ENCODE results near the gene SGCD.

The SGCD gene

GRCh38 chr5:156634301-156634700, 307.3 kb downstream of the SGCD start:
- CTCF ChIA-PET = interaction anchor here (0.6 kb wide), 1 partner anchor 694 kb away, joined by 3 read pairs; no protein-coding TSS in a partner anchor
- Histone ChIP-seq H3K27ac (ENCODE audit: extremely low read depth, low read depth, low read length) (no peak overlapping the region), H3K4me3 (ENCODE audit: low read depth, low read length) (no peak overlapping the region), H3K36me3 (ENCODE audit: control insufficient read depth in 2 of 2, insufficient read depth in 1 of 2, low read length in 2 of 2) (no peaks in the 10 kb centered on the region), H3K9me3 (ENCODE audit: control insufficient read depth, insufficient read depth, low read depth, low read length) (no peaks in the 10 kb centered on the region), H3K4me1 (ENCODE audit: control insufficient read depth, insufficient read depth, low read length) (no peaks in the 10 kb centered on the region)
- POLR2A ChIA-PET = no interaction called here
- TF ChIP-seq ZNF449 (tag by site-specific recombination; IDR thresholded peaks at IDR 0.05) (no peak), ZNF280D (tag by site-specific recombination; IDR thresholded peaks at IDR 0.05) (no peak), ZNF404 (tag by site-specific recombination; IDR thresholded peaks at IDR 0.05) (no peak), HOXC10 (CRISPR knock-in tag; IDR thresholded peaks at IDR 0.05) (no peak)

GRCh38 chr5:156640691-156641241, 313.8 kb downstream of the SGCD start:
- H3K27ac ChIP-seq (ENCODE audit: extremely low read depth, low read depth, low read length) = no peak overlapping the region
- TF ChIP-seq CTCF (tag by site-specific recombination; IDR thresholded peaks at IDR 0.05) (no peak), ZNF704 (tag by site-specific recombination; IDR thresholded peaks at IDR 0.05) (no peak), ZBTB6 (tag by site-specific recombination; IDR thresholded peaks at IDR 0.05) (no peak), ELK4 (IDR thresholded peaks at IDR 0.05; ENCODE audit: borderline replicate concordance, low read depth, low read length) (no peak), ZNF701 (tag by site-specific recombination; IDR thresholded peaks at IDR 0.05) (no peak), SP2 (tag by site-specific recombination; IDR thresholded peaks at IDR 0.05) (no peak), ZNF776 (tag by site-specific recombination; IDR thresholded peaks at IDR 0.05; ENCODE audit: borderline replicate concordance) (no peak), ZNF645 (tag by site-specific recombination; IDR thresholded peaks at IDR 0.05) (no peak), ZBTB48 (tag by site-specific recombination; IDR thresholded peaks at IDR 0.05) (no peak), ZNF530 (tag by site-specific recombination; IDR thresholded peaks at IDR 0.05; ENCODE audit: low read depth) (no peak), ZNF521 (tag by site-specific recombination; IDR thresholded peaks at IDR 0.05) (no peak), GLIS1 (tag by site-specific recombination; IDR thresholded peaks at IDR 0.05) (no peak), GLIS2 (tag by site-specific recombination; IDR thresholded peaks at IDR 0.05) (no peak), ZNF664 (tag by site-specific recombination; IDR thresholded peaks at IDR 0.05) (no peak), SP7 (tag by site-specific recombination; IDR thresholded peaks at IDR 0.05) (no peak)
- H3K4me3 ChIP-seq (ENCODE audit: low read depth, low read length) = no peak overlapping the region
- POLR2A ChIA-PET = no interaction called here
- no peaks in the 10 kb centered on the region for H3K9me3 ChIP-seq (ENCODE audit: control insufficient read depth, insufficient read depth, low read depth, low read length)
- H3K4me1 ChIP-seq (ENCODE audit: control insufficient read depth, insufficient read depth, low read length) = no peaks in the 10 kb centered on the region
- CTCF ChIA-PET = no interaction called here
- H3K36me3 ChIP-seq (ENCODE audit: control insufficient read depth in 2 of 2, insufficient read depth in 1 of 2, low read length in 2 of 2) = no peaks in the 10 kb centered on the region

Measured in HEK293 (cell line).